Measurements from ENCODE around the gene SNRPA. TPM values are rescaled to one million over a fixed set of nuclear protein-coding genes. Genes with fewer than 3 reads are reported as not detected.

The SNRPA gene
- total RNA-seq, 2 experiments from 2014 or later = 214 to 315 TPM

- peak; percentile 38 for DNase-seq (ENCODE audit: low spot score)
- Histone ChIP-seq H4K20me1 (ENCODE audit: insufficient read depth, low read length) (no peaks in the 10 kb centered on the region), H2AFZ (ENCODE audit: low read length) (peak overlapping the region; percentile 78), H3K27ac (ENCODE audit: low read depth, low read length, poor library complexity, severe bottlenecking) (peak overlapping the region; percentile 46), H3K4me2 (ENCODE audit: low read length) (peak overlapping the region; percentile 99), H3K4me3 (ENCODE audit: low read depth, low read length, poor library complexity, severe bottlenecking) (peak overlapping the region; percentile 70), H3K79me2 (ENCODE audit: insufficient read depth, low read depth, low read length) (peaks cover 25% of the 10 kb centered on the region), H3K9me2 (ENCODE audit: insufficient read depth, low read length) (no peaks in the 10 kb centered on the region), H3K4me1 (ENCODE audit: insufficient read depth, low read length, poor library complexity, severe bottlenecking) (peaks cover 36% of the 10 kb centered on the region), H3K36me3 (ENCODE audit: insufficient read depth, low read length) (no peaks in the 10 kb centered on the region), H3K9me3 (ENCODE audit: low read length) (no peaks in the 10 kb centered on the region)
- no TSS peak for BruUV-seq (replicated peaks)
- TF ChIP-seq CTCF (conservative IDR thresholded peaks at IDR 0.05; ENCODE audit: low read length) = no peak
- CTCF ChIA-PET (ENCODE audit: unreplicated experiment) = no interaction called here
- intact Hi-C loops (cut with micrococcal nuclease; ENCODE audit: unreplicated experiment) = no loop called here
- POLR2A ChIA-PET = interaction anchor here (1.1 kb wide), 1 partner anchor 31 kb away, joined by 3 read pairs; the partner anchor contains the start of gene ACTMAP
Measured at GRCh38 chr19:40718774-40719391, 32.1 kb upstream of the SNRPA start.

GRCh38 chr19:40719414-40719894 lies 31.5 kb upstream of the SNRPA start:
- H3K9me3 ChIP-seq (ENCODE audit: low read length) = no peaks in the 10 kb centered on the region
- ChIA-PET POLR2A (no interaction called here), CTCF (ENCODE audit: unreplicated experiment) (no interaction called here)
- H3K4me1 ChIP-seq (ENCODE audit: insufficient read depth, low read length, poor library complexity, severe bottlenecking) = peaks cover 30% of the 10 kb centered on the region
- peak overlapping the region; percentile 46 for H3K27ac ChIP-seq (ENCODE audit: low read depth, low read length, poor library complexity, severe bottlenecking)
- H3K4me2 ChIP-seq (ENCODE audit: low read length) = peak overlapping the region; percentile 99
- DNase-seq (ENCODE audit: low spot score) = peak; percentile 26
- intact Hi-C loops (cut with micrococcal nuclease; ENCODE audit: unreplicated experiment) = no loop called here
- H3K36me3 ChIP-seq (ENCODE audit: insufficient read depth, low read length) = no peaks in the 10 kb centered on the region
- H2AFZ ChIP-seq (ENCODE audit: low read length) = peak overlapping the region; percentile 78; the same call in 1 of the 2 replicates
- H3K9me2 ChIP-seq (ENCODE audit: insufficient read depth, low read length) = no peaks in the 10 kb centered on the region
- H4K20me1 ChIP-seq (ENCODE audit: insufficient read depth, low read length) = no peaks in the 10 kb centered on the region
- TF ChIP-seq CTCF (conservative IDR thresholded peaks at IDR 0.05; ENCODE audit: low read length) (no peak), EZH2phosphoT487 (IDR thresholded peaks at IDR 0.05; ENCODE audit: borderline replicate concordance, low read depth, low read length) (no peak)
- H3K4me3 ChIP-seq (ENCODE audit: low read depth, low read length, poor library complexity, severe bottlenecking) = peak overlapping the region; percentile 70
- H3K79me2 ChIP-seq (ENCODE audit: insufficient read depth, low read depth, low read length) = peaks cover 23% of the 10 kb centered on the region
- no TSS peak for BruUV-seq (replicated peaks)

- Histone ChIP-seq H3K4me2 (ENCODE audit: low read length) (no peak overlapping the region), H4K20me1 (ENCODE audit: insufficient read depth, low read length) (no peaks in the 10 kb centered on the region), H3K4me3 (ENCODE audit: low read depth, low read length, poor library complexity, severe bottlenecking) (no peak overlapping the region), H3K9me2 (ENCODE audit: insufficient read depth, low read length) (no peaks in the 10 kb centered on the region), H3K27ac (ENCODE audit: low read depth, low read length, poor library complexity, severe bottlenecking) (no peak overlapping the region), H3K9me3 (ENCODE audit: low read length) (no peaks in the 10 kb centered on the region), H3K4me1 (ENCODE audit: insufficient read depth, low read length, poor library complexity, severe bottlenecking) (peaks cover 24% of the 10 kb centered on the region), H3K79me2 (ENCODE audit: insufficient read depth, low read depth, low read length) (peaks cover 17% of the 10 kb centered on the region), H3K36me3 (ENCODE audit: insufficient read depth, low read length) (peaks cover under 1% of the 10 kb centered on the region; the same call in 1 of the 2 replicates), H2AFZ (ENCODE audit: low read length) (no peak overlapping the region)
- ChIA-PET CTCF (ENCODE audit: unreplicated experiment) (no interaction called here), POLR2A (interaction anchor here (0.6 to 0.7 kb wide), 3 partner anchors 12 to 630 kb away, joined by 3 to 4 read pairs (median 3); partner anchors contain the start of gene ZNF780A)
- no peak for TF ChIP-seq CTCF (conservative IDR thresholded peaks at IDR 0.05; ENCODE audit: low read length)
- TF ChIP-seq EZH2phosphoT487 (IDR thresholded peaks at IDR 0.05; ENCODE audit: borderline replicate concordance, low read depth, low read length) = no peak
- no TSS peak for BruUV-seq (replicated peaks)
- no peak for DNase-seq (ENCODE audit: low spot score)
- intact Hi-C loops (cut with micrococcal nuclease; ENCODE audit: unreplicated experiment) = no loop called here
Measured at GRCh38 chr19:40721140-40721486, 29.9 kb upstream of the SNRPA start.

Data from OCI-LY7 (cell line).